NB4 (cell line): ENCODE results near the gene PRKAB1.

Experiments
- DNase-seq: peaks from one replicate; pipeline ENCODE4 v3.0.0; 2010; ENCODE audit warnings: low read depth
- H3K4me3 ChIP-seq: one replicate; pipeline ENCODE4 v1.5.1; 2011; ENCODE audit warnings: mild to moderate bottlenecking, low read depth, low read length, moderate library complexity
- MYC ChIP-seq: IDR thresholded peaks from 2 replicates; pipeline ENCODE4 v1.6.1; 2011; ENCODE audit warnings: low read depth, low read length
- POLR2A ChIP-seq: IDR thresholded peaks from 2 replicates; pipeline ENCODE4 v1.6.1; 2011; ENCODE audit warnings: mild to moderate bottlenecking; ENCODE audit not compliant: insufficient read length; ENCODE audit errors: extremely low read depth
- TF ChIP-seq, protein P1 (sequence below): IDR thresholded peaks from 2 replicates; pipeline ENCODE4 v1.6.1; 2011; ENCODE audit warnings: low read depth, low read length
- TF ChIP-seq, protein P2 (sequence below): IDR thresholded peaks from one replicate; pipeline ENCODE4 v1.5.1; 2012; ENCODE audit warnings: low read depth, low read length

PRKAB1 gene

DNA sequence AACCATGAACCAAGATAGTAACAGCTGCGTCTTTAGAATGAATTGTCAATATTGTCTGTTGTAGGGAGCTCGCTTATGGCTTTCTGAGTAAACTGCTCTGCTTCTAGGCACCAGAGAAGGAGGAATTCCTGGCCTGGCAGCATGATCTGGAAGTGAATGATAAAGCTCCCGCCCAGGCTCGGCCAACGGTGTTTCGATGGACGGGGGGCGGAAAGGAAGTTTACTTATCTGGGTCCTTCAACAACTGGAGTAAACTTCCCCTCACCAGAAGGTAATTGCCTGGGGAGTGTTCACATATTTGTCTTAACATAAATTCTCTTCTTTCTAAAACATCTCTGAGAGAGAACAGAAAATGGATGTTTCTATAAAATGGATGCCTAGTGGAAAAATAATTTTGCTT lies 4.3 kb downstream of the PRKAB1 start:
- no peak overlapping the region for H3K4me3 ChIP-seq
- DNase-seq: no peak
- TF ChIP-seq, protein P1, sequence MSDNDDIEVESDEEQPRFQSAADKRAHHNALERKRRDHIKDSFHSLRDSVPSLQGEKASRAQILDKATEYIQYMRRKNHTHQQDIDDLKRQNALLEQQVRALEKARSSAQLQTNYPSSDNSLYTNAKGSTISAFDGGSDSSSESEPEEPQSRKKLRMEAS: no peak
- TF ChIP-seq MYC (no peak), POLR2A (no peak)
- TF ChIP-seq, protein P2, sequence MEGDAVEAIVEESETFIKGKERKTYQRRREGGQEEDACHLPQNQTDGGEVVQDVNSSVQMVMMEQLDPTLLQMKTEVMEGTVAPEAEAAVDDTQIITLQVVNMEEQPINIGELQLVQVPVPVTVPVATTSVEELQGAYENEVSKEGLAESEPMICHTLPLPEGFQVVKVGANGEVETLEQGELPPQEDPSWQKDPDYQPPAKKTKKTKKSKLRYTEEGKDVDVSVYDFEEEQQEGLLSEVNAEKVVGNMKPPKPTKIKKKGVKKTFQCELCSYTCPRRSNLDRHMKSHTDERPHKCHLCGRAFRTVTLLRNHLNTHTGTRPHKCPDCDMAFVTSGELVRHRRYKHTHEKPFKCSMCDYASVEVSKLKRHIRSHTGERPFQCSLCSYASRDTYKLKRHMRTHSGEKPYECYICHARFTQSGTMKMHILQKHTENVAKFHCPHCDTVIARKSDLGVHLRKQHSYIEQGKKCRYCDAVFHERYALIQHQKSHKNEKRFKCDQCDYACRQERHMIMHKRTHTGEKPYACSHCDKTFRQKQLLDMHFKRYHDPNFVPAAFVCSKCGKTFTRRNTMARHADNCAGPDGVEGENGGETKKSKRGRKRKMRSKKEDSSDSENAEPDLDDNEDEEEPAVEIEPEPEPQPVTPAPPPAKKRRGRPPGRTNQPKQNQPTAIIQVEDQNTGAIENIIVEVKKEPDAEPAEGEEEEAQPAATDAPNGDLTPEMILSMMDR: no peak

DNA sequence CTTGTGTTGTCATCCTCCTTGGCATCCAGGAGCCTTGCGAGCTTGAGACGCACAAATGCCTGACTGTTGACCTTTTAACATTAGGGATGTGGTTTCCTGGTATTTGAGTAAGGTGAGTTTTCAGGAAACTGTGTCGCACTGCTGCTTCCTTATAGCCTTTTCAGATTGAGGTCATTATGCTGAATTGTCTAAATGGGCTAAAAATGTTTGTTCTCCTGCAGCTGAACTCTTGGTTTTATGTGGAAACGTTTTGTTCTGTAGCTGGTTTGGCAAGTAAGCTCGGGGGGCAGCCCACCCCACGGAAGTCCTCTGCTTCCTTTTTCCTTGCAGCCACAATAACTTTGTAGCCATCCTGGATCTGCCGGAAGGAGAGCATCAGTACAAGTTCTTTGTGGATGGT lies 5.7 kb downstream of the PRKAB1 start:
- TF ChIP-seq POLR2A (no peak), MYC (no peak)
- TF ChIP-seq, protein P1: no peak
- TF ChIP-seq, protein P2: no peak
- no peak overlapping the region for H3K4me3 ChIP-seq

DNA sequence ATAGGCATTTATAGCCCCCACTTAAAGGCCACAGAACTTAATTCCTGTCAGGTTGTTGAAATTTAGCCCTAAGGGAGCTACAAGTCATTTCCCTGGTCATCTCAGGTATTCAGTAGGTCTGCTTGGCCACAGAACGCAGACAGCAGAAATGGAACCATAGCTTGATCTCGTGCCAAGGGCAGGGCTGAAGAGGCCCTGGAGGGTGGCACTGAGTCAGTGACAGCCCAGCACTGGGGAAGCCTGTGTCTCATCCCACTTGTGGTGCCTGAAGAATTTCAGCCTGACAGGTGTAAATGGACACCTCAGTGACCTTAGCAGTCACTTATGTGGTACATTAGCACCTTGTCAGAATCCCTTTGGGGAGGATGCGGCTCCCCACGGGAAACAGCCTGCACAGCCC lies 6.6 kb downstream of the PRKAB1 start:
- TF ChIP-seq, protein P1: no peak
- TF ChIP-seq, protein P2: no peak
- no peak for TF ChIP-seq POLR2A
- no peak for TF ChIP-seq MYC
- DNase-seq: no peak
- H3K4me3 ChIP-seq: no peak overlapping the region

More for the DNA sequence above, 5.7 kb downstream of the PRKAB1 start:
- DNase-seq: no peak

DNA sequence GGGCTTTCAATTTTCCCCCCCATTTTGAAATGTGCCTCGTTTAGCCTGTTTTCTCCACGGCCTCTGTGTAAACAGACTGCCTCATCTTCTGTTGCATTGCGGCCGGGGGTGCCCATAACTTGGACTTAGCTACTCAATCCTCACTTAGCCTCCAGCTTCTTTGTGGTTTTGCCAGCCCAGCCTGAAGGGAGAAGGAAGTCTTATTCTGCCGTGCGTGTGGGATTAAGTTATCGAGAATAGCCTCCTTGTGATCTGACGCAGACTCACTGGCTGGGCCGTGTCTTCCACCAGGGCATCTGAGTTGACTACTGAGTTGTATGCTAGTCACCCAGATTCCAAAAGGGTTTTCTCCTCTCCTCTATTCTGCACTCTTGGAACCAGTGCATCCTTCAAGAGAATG lies 8.1 kb downstream of the PRKAB1 start:
- no peak overlapping the region for H3K4me3 ChIP-seq
- no peak for DNase-seq
- TF ChIP-seq, protein P1: no peak
- TF ChIP-seq POLR2A (no peak), MYC (no peak)
- TF ChIP-seq, protein P2: no peak

DNA sequence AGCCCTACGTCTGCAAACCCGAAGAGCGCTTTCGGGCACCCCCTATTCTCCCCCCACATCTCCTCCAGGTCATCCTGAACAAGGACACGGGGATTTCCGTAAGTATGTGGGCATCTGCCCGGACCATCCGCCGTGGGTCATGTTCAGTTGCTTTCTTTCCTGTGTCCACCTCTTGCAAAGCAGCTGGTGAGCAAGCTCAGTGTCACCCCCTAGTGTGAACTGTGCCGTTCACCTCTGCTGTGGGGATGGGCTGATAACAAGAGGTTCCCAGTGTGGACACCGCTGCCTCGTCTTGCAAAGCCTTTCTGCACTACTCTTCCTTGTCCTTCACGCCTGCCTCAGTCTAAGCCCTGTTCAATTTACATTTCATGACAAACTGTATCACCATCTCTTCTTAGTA lies 8.6 kb downstream of the PRKAB1 start:
- H3K4me3 ChIP-seq: no peak overlapping the region
- no peak for DNase-seq
- TF ChIP-seq POLR2A (no peak), MYC (no peak)
- TF ChIP-seq, protein P1: no peak
- TF ChIP-seq, protein P2: no peak

DNA sequence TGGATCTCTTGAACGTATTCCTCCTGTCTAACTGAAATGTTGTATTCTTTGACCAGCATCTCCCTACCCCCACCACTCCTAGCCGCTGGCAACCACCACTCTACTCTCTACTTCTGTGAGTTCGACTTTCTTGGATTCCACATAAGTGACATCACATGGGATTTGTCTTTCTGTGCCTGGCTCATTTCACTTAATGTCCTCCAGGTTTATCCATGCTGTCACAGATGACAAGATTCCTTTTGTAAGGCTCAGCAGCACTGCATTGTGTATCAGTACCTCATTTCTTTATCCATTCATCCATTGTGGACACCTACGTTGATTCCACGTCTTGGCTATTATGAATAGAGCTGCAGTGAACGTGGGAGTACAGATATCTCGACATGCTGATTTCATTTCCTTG lies 10.5 kb downstream of the PRKAB1 start:
- TF ChIP-seq, protein P2: no peak
- no peak for TF ChIP-seq MYC
- TF ChIP-seq, protein P1: no peak
- TF ChIP-seq POLR2A: no peak
- no peak overlapping the region for H3K4me3 ChIP-seq
- no peak for DNase-seq
